Ramos (cell line): ENCODE measurements around the gene CYB5B.

Source experiments
- in situ Hi-C: fragments of 300-500 bp; cut with MboI; formaldehyde crosslinking; loops from one replicate; pipeline ENCODE4 v1.14.3; 2022; ENCODE audit warnings: low sequenced_read_pairs; ENCODE audit not compliant: unreplicated experiment

CYB5B gene

DNA sequence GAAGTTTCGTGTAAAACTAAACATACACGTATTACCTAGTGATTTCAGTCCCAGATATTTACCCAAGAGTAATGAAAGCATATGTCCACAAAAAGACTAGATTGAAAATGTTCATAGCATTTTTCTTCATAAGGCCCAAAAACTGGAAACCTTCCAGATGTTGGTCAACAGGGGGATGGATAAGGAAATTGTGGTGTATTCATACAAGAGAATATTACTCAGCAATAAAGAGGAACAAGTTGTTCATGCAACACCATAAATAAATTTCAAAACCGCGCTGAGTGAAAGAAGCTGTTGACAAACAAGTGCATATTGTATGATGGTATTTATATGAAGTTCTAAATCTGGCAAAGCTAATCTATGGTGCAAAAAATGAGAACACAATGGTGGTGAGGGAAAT is 87.2 kb downstream of the CYB5B start:
- in situ Hi-C loops, result no loop called here

DNA sequence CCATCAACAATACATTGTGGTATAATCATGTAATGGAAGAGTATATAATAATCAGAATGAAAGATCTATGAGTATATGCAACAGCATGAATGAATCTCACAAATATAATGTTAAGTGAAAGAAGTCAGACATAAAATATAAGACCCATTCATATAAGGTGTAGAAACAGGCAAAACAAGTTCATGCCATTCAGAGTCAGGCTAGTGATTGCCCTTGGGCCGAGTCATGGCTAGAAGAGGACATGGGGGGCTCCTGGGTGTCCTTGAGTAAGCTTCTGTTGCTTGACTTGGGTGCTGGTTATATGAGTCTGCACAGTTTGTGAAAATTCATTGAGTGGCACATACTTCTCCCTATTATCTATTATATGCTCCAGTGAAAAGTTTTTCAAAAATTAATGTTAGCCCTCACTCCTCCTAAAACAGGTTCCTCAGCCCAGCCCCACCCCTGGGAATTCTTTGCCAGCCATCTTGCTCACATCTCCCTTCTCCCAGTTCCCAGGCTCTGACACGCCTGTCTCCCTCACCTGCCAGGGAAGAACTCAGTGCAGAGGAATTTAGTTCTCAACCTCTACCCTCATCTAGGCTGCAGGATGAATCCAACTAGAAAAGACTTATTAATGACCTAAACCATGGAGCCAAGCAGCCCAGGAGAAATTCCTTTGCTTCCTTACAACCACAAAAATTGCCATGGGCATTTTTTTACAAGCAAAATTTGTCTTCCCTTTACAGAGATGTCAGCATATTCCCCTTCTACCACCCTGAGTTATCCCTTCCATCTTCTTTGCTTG is 89.0 kb downstream of the CYB5B start:
- in situ Hi-C loops, result no loop called here

DNA sequence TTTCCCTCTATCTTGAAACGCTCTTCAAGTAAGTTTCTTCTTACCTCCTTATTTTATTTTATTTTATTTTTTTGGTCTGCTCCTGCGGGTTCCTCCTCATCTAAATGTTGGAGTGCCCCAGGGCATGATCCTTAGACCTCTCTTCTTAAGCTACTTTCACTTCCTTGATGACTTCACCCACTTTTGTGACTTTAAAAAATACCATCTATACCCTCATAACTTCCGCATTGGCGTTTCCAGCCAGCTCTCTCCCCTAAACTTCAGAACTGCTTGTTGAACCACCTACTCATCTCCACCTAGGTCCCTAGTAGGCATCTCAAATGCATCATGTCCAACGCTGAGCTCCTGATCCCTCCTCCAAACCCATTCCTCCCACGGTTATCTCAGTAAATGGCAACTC is 89.9 kb downstream of the CYB5B start:
- in situ Hi-C loops, result no loop called here
